NK-92 (cell line): ENCODE results near the gene TTLL1.
"Not testable (repeated sequence)": the region's sequence is repeated elsewhere in the genome, so short reads cannot be mapped to it uniquely, and the experiment has no call there.

ENCODE experiments used
- DNase-seq: peaks from one replicate; lab custom pipeline; 2025; ENCODE audit not compliant: unreplicated experiment; lab: John Stamatoyannopoulos, UW

The TTLL1 gene

GRCh38 chr22:43077121-43077877 lies 11.9 kb downstream of the TTLL1 start:
- no peak for DNase-seq

- no peak for DNase-seq
Observed at GRCh38 chr22:43066844-43067385, 22.3 kb downstream of the TTLL1 start.

GRCh38 chr22:43066134-43066533 lies 23.1 kb downstream of the TTLL1 start:
- no peak for DNase-seq

- no peak for DNase-seq
Observed at GRCh38 chr22:43060183-43060582, 29.0 kb downstream of the TTLL1 start.

GRCh38 chr22:43057641-43058040 lies 31.6 kb downstream of the TTLL1 start:
- no peak for DNase-seq

- no peak for DNase-seq
Observed at GRCh38 chr22:43053176-43053575, 36.0 kb downstream of the TTLL1 start.

GRCh38 chr22:43050995-43051394 lies 38.2 kb downstream of the TTLL1 start:
- no peak for DNase-seq

- DNase-seq, result no peak
Observed at GRCh38 chr22:43047605-43048004, 41.6 kb downstream of the TTLL1 start.

GRCh38 chr22:43044290-43044712 lies 44.9 kb downstream of the TTLL1 start:
- no peak for DNase-seq

- DNase-seq, result no peak
Observed at GRCh38 chr22:43042101-43042780, 47.0 kb downstream of the TTLL1 start.

GRCh38 chr22:43039800-43040199 lies 49.4 kb downstream of the TTLL1 start:
- no peak for DNase-seq

GRCh38 chr22:43038325-43038724 lies 50.9 kb downstream of the TTLL1 start:
- no peak for DNase-seq

- no peak for DNase-seq
Observed at GRCh38 chr22:43036282-43036829, 52.8 kb downstream of the TTLL1 start.

- DNase-seq, result no peak
Observed at GRCh38 chr22:43035250-43035649, 53.9 kb downstream of the TTLL1 start.

- no peak for DNase-seq
Observed at GRCh38 chr22:43031617-43032016, 57.6 kb downstream of the TTLL1 start.

- no peak for DNase-seq
Observed at GRCh38 chr22:43018615-43019014, 70.6 kb downstream of the TTLL1 start.

- no peak for DNase-seq
Observed at GRCh38 chr22:43017525-43018460, 71.4 kb downstream of the TTLL1 start.

- DNase-seq, result not testable (repeated sequence)
Observed at GRCh38 chr22:43016150-43016549, 73.0 kb downstream of the TTLL1 start.

- no peak for DNase-seq
Observed at GRCh38 chr22:43015677-43016042, 73.5 kb downstream of the TTLL1 start.

GRCh38 chr22:43014869-43015676 lies 74.1 kb downstream of the TTLL1 start, which contains the start of gene PACSIN2:
TSS of gene PACSIN2 (minus strand) at chr22:43015149. CDS start at chr22:42912080, 103,069 bp downstream.
- DNase-seq, result peak; percentile 95
